ENCODE data around the gene MPHOSPH10. TPM values are rescaled to one million over a fixed set of nuclear protein-coding genes. Genes with fewer than 3 reads are reported as not detected.
A peak's percentile ranks its signal among the peaks of the same experiment; 100 is the strongest.

Gene MPHOSPH10
- total and polyA plus RNA-seq, 2 of the 13 experiments (the other 11 are each of a cell fraction or from before 2014, with no cell fraction given), result 37.8 to 137 TPM

GRCh38 chr2:71131387-71132166 lies 1.1 kb downstream of the MPHOSPH10 start (continued):
- peak; percentile 72; the same call in 1 of the 2 replicates for TF ChIP-seq THRA (CRISPR knock-in tag; IDR thresholded peaks at IDR 0.05; ENCODE audit: borderline replicate concordance)
- TF ChIP-seq FOXA3 (CRISPR knock-in tag; IDR thresholded peaks at IDR 0.05), result peak; percentile 49; the same call in 1 of the 2 replicates
- peak; percentile 76 for TF ChIP-seq DRAP1 (CRISPR knock-in tag; IDR thresholded peaks at IDR 0.05)
- 0 out of 2 replicates have a peak, but pooled peaks have one; percentile 31 for TF ChIP-seq ZNF142 (CRISPR knock-in tag; IDR thresholded peaks at IDR 0.05)
- TF ChIP-seq ZNF280D (CRISPR knock-in tag; IDR thresholded peaks at IDR 0.05), result 0 out of 2 replicates have a peak, but pooled peaks have one; percentile 18
- 0 out of 2 replicates have a peak, but pooled peaks have one; percentile 34 for TF ChIP-seq ZNF124 (CRISPR knock-in tag; IDR thresholded peaks at IDR 0.05)
- TF ChIP-seq TFE3 (CRISPR knock-in tag; IDR thresholded peaks at IDR 0.05), result peak; percentile 93
- TF ChIP-seq ZNF512B (CRISPR knock-in tag; IDR thresholded peaks at IDR 0.05; ENCODE audit: borderline replicate concordance), result 0 out of 2 replicates have a peak, but pooled peaks have one; percentile 31
- TF ChIP-seq TBX2 (CRISPR knock-in tag; IDR thresholded peaks at IDR 0.05; ENCODE audit: borderline replicate concordance), result peak; percentile 58
